ENCODE results near the gene HOPX.

GRCh38 chr4:56648824-56649151, 32.3 kb downstream of the HOPX start:
- TF ChIP-seq CTCF (IDR thresholded peaks at IDR 0.05), result no peak
- no peak for TF ChIP-seq ZFX (IDR thresholded peaks at IDR 0.05; ENCODE audit: borderline replicate concordance)
